Endothelial cell (in vitro differentiated cells): ENCODE data around the gene TP53I13. TPM values are rescaled to one million over a fixed set of nuclear protein-coding genes. Genes with fewer than 3 reads are reported as not detected.

Experiments
- DNase-seq: peaks from one replicate; pipeline ENCODE4 v3.0.0; 2021; ENCODE audit warnings: low spot score
- H3K27ac Mint-ChIP-seq: one replicate; pipeline ENCODE4 v1.8.0; 2021; ENCODE audit warnings: mixed read lengths, inconsistent platforms; ENCODE audit not compliant: unreplicated experiment
- H3K27me3 Mint-ChIP-seq: one replicate; pipeline ENCODE4 v1.8.0; 2021; ENCODE audit warnings: mild to moderate bottlenecking, moderate library complexity, mixed read lengths, inconsistent platforms; ENCODE audit not compliant: unreplicated experiment
- H3K36me3 Mint-ChIP-seq: one replicate; pipeline ENCODE4 v1.8.0; 2021; ENCODE audit warnings: mild to moderate bottlenecking, low read depth, mixed read lengths, inconsistent platforms; ENCODE audit not compliant: unreplicated experiment
- H3K4me1 Mint-ChIP-seq: one replicate; pipeline ENCODE4 v1.8.0; 2021; ENCODE audit warnings: mild to moderate bottlenecking, mixed read lengths, inconsistent platforms; ENCODE audit not compliant: unreplicated experiment
- H3K4me3 Mint-ChIP-seq: one replicate; pipeline ENCODE4 v1.8.0; 2021; ENCODE audit warnings: mild to moderate bottlenecking, mixed read lengths, inconsistent platforms; ENCODE audit not compliant: unreplicated experiment
- H3K9me3 Mint-ChIP-seq: one replicate; pipeline ENCODE4 v1.8.0; 2021; ENCODE audit warnings: mixed read lengths, inconsistent platforms; ENCODE audit not compliant: unreplicated experiment
- total RNA-seq: library from RNA; stranded (reverse); fragmentation: NEBNext Ultra II Directional; extraction: Animal tissue kit (Norgen Biotek cat#: 25700); gene quantifications from one replicate; pipeline ENCODE4 v1.2.1, GENCODE V29; 2021; ENCODE audit not compliant: unreplicated experiment
- TF ChIP-seq, protein P1 (sequence below): fragments of 200-600 bp; sonication (generic); IDR thresholded peaks from one replicate; pipeline ENCODE4 v1.5.0; 2021; ENCODE audit warnings: antibody characterized with exemption; ENCODE audit not compliant: unreplicated experiment

Gene TP53I13
- total RNA-seq, 1 donor from 2014 or later = 15.7 TPM

DNA sequence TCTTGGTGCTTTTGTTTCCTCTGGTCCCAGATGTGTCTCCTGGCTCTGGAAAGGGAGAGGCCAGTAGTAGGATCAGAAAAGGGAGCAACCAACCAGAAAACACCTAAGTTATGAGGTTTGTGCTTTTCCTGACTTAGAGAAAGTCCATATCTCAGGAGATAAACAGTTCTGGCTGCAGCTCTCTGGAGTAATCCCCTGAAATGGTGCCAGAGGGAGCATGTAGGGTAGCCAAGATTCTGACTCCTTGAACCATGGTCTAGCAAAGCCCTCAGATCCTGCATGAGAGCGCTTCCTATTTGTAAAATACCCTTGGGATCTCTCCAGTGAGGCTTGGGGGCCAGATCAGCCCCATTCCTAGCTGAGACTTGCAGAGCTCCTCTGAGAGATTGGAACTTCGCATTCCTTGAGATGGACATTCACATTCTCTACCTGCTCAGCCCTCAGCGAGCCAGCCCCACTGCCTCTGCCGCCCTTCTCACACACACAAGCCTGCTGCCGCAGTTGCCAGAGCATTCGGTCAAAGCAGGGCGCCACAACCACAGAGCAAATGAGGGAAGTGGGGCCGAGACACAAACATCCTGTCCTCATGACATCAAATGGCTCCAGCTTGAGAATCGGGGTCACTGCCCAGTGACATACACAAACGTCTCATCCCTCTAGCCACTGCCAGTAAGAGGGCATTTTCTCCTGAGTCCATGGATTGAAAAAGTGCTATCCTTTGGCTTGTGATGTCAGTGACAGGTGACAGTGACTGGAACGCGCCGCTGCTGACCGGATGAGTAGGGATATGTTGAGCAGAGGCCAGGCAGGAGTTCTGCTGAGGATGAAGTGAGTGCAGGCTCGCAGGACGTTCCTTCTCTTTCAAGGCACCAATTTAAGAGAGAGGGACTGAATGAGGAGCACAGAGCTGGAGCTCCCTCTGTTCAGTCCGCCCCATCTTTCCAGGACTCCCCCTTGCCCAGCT lies 6.7 kb upstream of the TP53I13 start:
- Mint-ChIP-seq H3K4me1 (peaks cover 17% of the 10 kb centered on the region), H3K27ac (no peak overlapping the region)
- TF ChIP-seq, protein P1, sequence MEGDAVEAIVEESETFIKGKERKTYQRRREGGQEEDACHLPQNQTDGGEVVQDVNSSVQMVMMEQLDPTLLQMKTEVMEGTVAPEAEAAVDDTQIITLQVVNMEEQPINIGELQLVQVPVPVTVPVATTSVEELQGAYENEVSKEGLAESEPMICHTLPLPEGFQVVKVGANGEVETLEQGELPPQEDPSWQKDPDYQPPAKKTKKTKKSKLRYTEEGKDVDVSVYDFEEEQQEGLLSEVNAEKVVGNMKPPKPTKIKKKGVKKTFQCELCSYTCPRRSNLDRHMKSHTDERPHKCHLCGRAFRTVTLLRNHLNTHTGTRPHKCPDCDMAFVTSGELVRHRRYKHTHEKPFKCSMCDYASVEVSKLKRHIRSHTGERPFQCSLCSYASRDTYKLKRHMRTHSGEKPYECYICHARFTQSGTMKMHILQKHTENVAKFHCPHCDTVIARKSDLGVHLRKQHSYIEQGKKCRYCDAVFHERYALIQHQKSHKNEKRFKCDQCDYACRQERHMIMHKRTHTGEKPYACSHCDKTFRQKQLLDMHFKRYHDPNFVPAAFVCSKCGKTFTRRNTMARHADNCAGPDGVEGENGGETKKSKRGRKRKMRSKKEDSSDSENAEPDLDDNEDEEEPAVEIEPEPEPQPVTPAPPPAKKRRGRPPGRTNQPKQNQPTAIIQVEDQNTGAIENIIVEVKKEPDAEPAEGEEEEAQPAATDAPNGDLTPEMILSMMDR = no peak

DNA sequence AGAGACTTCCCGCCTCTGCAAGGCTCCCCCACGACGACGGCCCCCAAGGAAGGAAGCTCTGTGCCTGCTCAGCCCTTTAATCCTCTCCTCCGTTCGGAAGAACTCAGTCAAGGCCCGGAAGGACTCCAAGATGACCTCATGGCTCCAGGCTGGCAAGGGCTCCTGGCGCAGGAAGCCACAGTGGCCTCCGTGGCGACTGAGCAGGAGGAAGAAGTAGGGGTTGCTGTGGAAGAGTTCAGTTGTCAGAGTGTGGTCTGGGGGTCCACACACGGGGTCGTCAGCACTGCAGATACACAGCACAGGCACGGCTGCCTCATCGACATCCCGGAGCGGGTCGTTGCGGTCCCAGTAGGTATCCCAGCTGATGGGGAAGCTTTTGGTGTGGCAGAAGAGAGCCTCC lies 5.9 kb upstream of the TP53I13 start:
- DNase-seq = no peak
- Mint-ChIP-seq H3K4me3 (no peak overlapping the region), H3K27ac (no peak overlapping the region)

More for the DNA sequence above, 6.7 kb upstream of the TP53I13 start:
- peaks cover 9% of the 10 kb centered on the region for H3K27me3 Mint-ChIP-seq
- H3K4me3 Mint-ChIP-seq = no peak overlapping the region
- DNase-seq = no peak
- H3K36me3 Mint-ChIP-seq = peaks cover 4% of the 10 kb centered on the region
- H3K9me3 Mint-ChIP-seq = no peaks in the 10 kb centered on the region

DNA sequence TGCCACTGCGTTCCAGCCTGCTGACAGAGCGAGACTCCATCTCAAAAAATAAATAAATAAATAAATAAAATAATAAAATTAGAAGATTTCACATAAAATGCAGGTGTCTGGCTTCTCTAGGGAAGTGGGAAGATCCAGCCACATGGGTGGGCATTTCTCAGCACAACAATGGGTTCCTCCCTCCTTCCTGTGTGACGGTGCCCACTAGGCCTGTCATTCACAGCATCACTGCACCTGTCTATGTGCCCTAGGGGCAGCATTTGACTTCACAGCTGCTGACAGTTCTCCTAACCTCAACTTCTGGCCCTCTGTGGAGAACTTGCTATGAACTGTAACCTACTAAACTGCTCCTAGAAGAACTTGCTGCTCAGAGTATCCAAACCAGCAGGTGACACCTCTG lies 4.7 kb upstream of the TP53I13 start:
- no peaks in the 10 kb centered on the region for H3K9me3 Mint-ChIP-seq
- peaks cover 9% of the 10 kb centered on the region for H3K27me3 Mint-ChIP-seq
- peaks cover 19% of the 10 kb centered on the region for H3K4me1 Mint-ChIP-seq
- no peak overlapping the region for H3K4me3 Mint-ChIP-seq
- TF ChIP-seq, protein P1 = no peak
- H3K27ac Mint-ChIP-seq = no peak overlapping the region
- peaks cover 4% of the 10 kb centered on the region for H3K36me3 Mint-ChIP-seq
- DNase-seq = no peak

More for the DNA sequence above, 5.9 kb upstream of the TP53I13 start:
- TF ChIP-seq, protein P1 = no peak
- Mint-ChIP-seq H3K27me3 (peaks cover 9% of the 10 kb centered on the region), H3K4me1 (peaks cover 17% of the 10 kb centered on the region), H3K36me3 (peaks cover 4% of the 10 kb centered on the region), H3K9me3 (no peaks in the 10 kb centered on the region)

DNA sequence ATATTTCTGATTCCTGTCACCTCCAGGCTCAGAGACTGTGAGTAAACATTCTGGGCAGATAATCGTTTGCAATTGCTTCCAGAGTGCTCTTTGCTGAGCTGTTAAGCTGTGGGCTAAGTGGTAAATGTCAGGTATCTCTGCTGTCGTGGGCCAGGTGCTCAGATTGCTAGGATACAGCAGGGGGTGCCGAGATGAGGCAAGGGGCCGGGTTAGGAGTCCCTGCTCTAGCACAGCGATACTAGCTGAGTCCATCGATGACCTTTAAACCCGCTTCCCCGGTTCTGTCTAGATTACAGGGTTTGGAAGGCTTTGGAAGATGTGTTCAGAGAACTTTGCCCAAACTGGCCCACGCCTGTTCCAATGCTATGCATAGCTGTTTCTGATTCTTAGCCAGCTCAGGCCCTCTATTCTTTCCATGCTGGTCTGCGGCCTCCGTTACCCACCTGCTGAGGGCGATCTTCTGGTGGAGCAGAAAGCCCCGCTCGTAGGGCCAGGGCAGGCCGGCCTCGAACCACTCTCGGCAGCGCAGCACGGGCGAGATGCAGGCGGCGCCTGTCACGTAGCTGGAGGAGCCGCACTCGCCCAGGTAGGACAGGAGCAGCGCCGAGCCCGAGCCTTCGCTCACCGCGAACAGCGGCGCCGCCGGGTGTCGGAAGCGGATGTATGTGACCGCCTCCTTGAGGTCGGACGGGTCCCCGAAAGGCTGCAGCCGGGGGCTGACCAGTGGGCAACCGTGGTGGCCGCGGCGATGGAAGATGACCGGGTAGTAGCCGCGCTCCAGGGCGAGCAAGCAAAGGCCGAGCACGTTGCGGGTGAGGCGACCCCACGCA lies 2.6 kb upstream of the TP53I13 start:
- Mint-ChIP-seq H3K4me3 (no peak overlapping the region), H3K27ac (no peak overlapping the region), H3K27me3 (peaks cover 14% of the 10 kb centered on the region), H3K4me1 (peaks cover 19% of the 10 kb centered on the region), H3K9me3 (no peaks in the 10 kb centered on the region), H3K36me3 (peaks cover 7% of the 10 kb centered on the region)
- TF ChIP-seq, protein P1 = no peak
- DNase-seq = no peak
